OCI-LY7 (cell line): ENCODE results near the gene TRRAP. TPM values are rescaled to one million over a fixed set of nuclear protein-coding genes. Genes with fewer than 3 reads are reported as not detected.

Source experiments
- BruUV-seq: library from RNA; stranded (reverse); fragments of 400-500 nt; replicated peaks from 2 replicates; lab custom pipeline; 2021; lab: Mats Ljungman, UMichigan
- CTCF ChIA-PET: fragments of 300-600 bp; sonication (Branson Sonifier 250); formaldehyde crosslinking; loops from one replicate; lab custom pipeline; 2022; ENCODE audit warnings: antibody characterized with exemption; ENCODE audit not compliant: unreplicated experiment; lab: Charles Lee
- POLR2A ChIA-PET: fragments of 300-600 bp; sonication (Branson Sonifier 250); formaldehyde crosslinking; loops from one replicate; lab custom pipeline; 2022; ENCODE audit warnings: antibody characterized with exemption; lab: Charles Lee
- DNase-seq: peaks from one replicate; pipeline ENCODE4 v3.0.0-alpha.2; 2015; ENCODE audit warnings: low spot score
- H2AFZ ChIP-seq: fragments of 200-600 bp; sonication (generic), shearing (Covaris generic); 2 replicates; pipeline ENCODE4 v1.6.1; 2014; ENCODE audit warnings: mild to moderate bottlenecking, antibody characterized with exemption, low read length, moderate library complexity
- H3K27ac ChIP-seq: fragments of 200-600 bp; sonication (generic); 2 replicates; pipeline ENCODE4 v1.5.1; 2014; ENCODE audit warnings: mixed run types, low read depth, mild to moderate bottlenecking, moderate library complexity, low read length, inconsistent platforms; ENCODE audit not compliant: poor library complexity, severe bottlenecking
- H3K36me3 ChIP-seq: fragments of 200-600 bp; sonication (generic); 2 replicates; pipeline ENCODE4 v1.6.1; 2014; ENCODE audit warnings: mild to moderate bottlenecking, antibody characterized with exemption, low read length, moderate library complexity, mixed read lengths; ENCODE audit not compliant: insufficient read depth
- H3K4me1 ChIP-seq: fragments of 200-600 bp; sonication (generic); 2 replicates; pipeline ENCODE4 v1.5.1; 2014; ENCODE audit warnings: mild to moderate bottlenecking, low read length; ENCODE audit not compliant: insufficient read depth, poor library complexity, severe bottlenecking
- H3K4me2 ChIP-seq: fragments of 200-600 bp; sonication (generic); 2 replicates; pipeline ENCODE4 v1.6.1; 2014; ENCODE audit warnings: mild to moderate bottlenecking, low read length
- H3K4me3 ChIP-seq: fragments of 200-600 bp; sonication (generic); 2 replicates; pipeline ENCODE4 v1.5.1; 2014; ENCODE audit warnings: mild to moderate bottlenecking, low read depth, low read length; ENCODE audit not compliant: poor library complexity, severe bottlenecking
- H3K79me2 ChIP-seq: fragments of 200-600 bp; sonication (generic); 2 replicates; pipeline ENCODE4 v1.6.1; 2016; ENCODE audit warnings: low read depth, mild to moderate bottlenecking, low read length, moderate library complexity, mixed read lengths; ENCODE audit not compliant: insufficient read depth
- H3K9me2 ChIP-seq: fragments of 200-600 bp; sonication (generic); 2 replicates; pipeline ENCODE4 v1.6.1; 2016; ENCODE audit warnings: mild to moderate bottlenecking, low read length, mixed read lengths; ENCODE audit not compliant: insufficient read depth
- H3K9me3 ChIP-seq: fragments of 200-600 bp; sonication (generic); 2 replicates; pipeline ENCODE4 v1.6.1; 2014; ENCODE audit warnings: mild to moderate bottlenecking, mixed run types, low read length, mixed read lengths
- H4K20me1 ChIP-seq: fragments of 200-600 bp; sonication (generic); 2 replicates; pipeline ENCODE4 v1.6.1; 2014; ENCODE audit warnings: mild to moderate bottlenecking, antibody characterized with exemption, low read length, moderate library complexity, mixed read lengths; ENCODE audit not compliant: insufficient read depth
- EZH2phosphoT487 ChIP-seq: fragments of 200-600 bp; sonication (generic); IDR thresholded peaks from 2 replicates; pipeline ENCODE4 v1.6.1; 2018; ENCODE audit warnings: low read depth, borderline replicate concordance, mild to moderate bottlenecking, mixed run types, antibody characterized with exemption, low read length, moderate library complexity, mixed read lengths
- intact Hi-C: fragments of 100-400 bp; cut with micrococcal nuclease; formaldehyde crosslinking; loops from one replicate; pipeline ENCODE4 v1.10.0; 2022; ENCODE audit not compliant: unreplicated experiment
- total RNA-seq, 2 experiments: library from RNA; depleted of rRNA in 1 of 2; stranded (reverse); fragments of >200 nt in 1 of 2; shearing (Covaris generic) in 1 of 2; gene quantifications; 2 replicates each; pipeline ENCODE4 v1.2.3, GENCODE V29; 2014 to 2022
- TF ChIP-seq, protein P1 (sequence below): fragments of 200-600 bp; sonication (generic); conservative IDR thresholded peaks from 2 replicates; pipeline ENCODE4 v1.5.1; 2014; ENCODE audit warnings: mild to moderate bottlenecking, antibody characterized with exemption, low read length, moderate library complexity, mixed read lengths

Gene TRRAP
- total RNA-seq, 2 experiments from 2014 or later = 50.4 to 86.1 TPM

GRCh38 chr7:98958968-98959367, 80.6 kb downstream of the TRRAP start:
- intact Hi-C loops = no loop called here
- no peak overlapping the region for H3K4me2 ChIP-seq
- no peak for TF ChIP-seq EZH2phosphoT487
- TF ChIP-seq, protein P1, sequence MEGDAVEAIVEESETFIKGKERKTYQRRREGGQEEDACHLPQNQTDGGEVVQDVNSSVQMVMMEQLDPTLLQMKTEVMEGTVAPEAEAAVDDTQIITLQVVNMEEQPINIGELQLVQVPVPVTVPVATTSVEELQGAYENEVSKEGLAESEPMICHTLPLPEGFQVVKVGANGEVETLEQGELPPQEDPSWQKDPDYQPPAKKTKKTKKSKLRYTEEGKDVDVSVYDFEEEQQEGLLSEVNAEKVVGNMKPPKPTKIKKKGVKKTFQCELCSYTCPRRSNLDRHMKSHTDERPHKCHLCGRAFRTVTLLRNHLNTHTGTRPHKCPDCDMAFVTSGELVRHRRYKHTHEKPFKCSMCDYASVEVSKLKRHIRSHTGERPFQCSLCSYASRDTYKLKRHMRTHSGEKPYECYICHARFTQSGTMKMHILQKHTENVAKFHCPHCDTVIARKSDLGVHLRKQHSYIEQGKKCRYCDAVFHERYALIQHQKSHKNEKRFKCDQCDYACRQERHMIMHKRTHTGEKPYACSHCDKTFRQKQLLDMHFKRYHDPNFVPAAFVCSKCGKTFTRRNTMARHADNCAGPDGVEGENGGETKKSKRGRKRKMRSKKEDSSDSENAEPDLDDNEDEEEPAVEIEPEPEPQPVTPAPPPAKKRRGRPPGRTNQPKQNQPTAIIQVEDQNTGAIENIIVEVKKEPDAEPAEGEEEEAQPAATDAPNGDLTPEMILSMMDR = no peak
- no peaks in the 10 kb centered on the region for H3K9me3 ChIP-seq
- H3K79me2 ChIP-seq = no peaks in the 10 kb centered on the region
- no peaks in the 10 kb centered on the region for H4K20me1 ChIP-seq
- H3K4me3 ChIP-seq = no peak overlapping the region
- no peak overlapping the region for H2AFZ ChIP-seq
- ChIA-PET POLR2A (interaction anchor here (0.7 kb wide), 1 partner anchor 967 kb away, joined by 6 read pairs; no protein-coding TSS in a partner anchor), CTCF (interaction anchor here (0.6 kb wide), 1 partner anchor 55 kb away, joined by 3 read pairs; no protein-coding TSS in a partner anchor)
- peaks cover 97% of the 10 kb centered on the region for H3K36me3 ChIP-seq
- no TSS peak for BruUV-seq
- no peaks in the 10 kb centered on the region for H3K4me1 ChIP-seq
- no peak overlapping the region for H3K27ac ChIP-seq
- no peak for DNase-seq
- no peaks in the 10 kb centered on the region for H3K9me2 ChIP-seq

GRCh38 chr7:98963305-98963704, 85.0 kb downstream of the TRRAP start:
- Histone ChIP-seq H3K9me2 (no peaks in the 10 kb centered on the region), H2AFZ (no peak overlapping the region), H3K4me3 (no peak overlapping the region), H3K4me1 (no peaks in the 10 kb centered on the region), H3K4me2 (no peak overlapping the region), H3K36me3 (peaks cover 96% of the 10 kb centered on the region), H4K20me1 (no peaks in the 10 kb centered on the region), H3K27ac (no peak overlapping the region), H3K79me2 (no peaks in the 10 kb centered on the region), H3K9me3 (no peaks in the 10 kb centered on the region)
- no peak for TF ChIP-seq EZH2phosphoT487
- TF ChIP-seq, protein P1 = no peak
- intact Hi-C loops = no loop called here
- CTCF ChIA-PET = no interaction called here
- BruUV-seq = no TSS peak
- POLR2A ChIA-PET = no interaction called here
- DNase-seq = no peak

DNA sequence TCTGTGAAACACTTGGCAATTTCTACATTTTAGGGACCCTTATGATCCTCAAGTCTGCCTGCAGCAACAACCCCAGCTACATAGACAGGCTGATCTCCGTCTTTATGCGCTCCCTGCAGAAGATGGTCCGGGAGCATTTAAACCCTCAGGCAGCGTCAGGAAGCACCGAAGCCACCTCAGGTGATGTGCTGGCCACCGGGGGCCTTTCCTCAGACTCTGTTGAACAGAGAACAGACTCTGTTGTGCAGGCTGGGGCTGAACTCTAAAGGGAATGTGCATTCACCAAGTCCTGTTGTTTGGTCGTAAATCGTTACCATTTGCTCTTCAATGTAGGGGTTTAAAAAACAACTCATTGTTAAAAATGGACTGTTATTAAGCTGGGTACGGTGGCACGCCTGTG, 86.3 kb downstream of the TRRAP start:
- Histone ChIP-seq H2AFZ (no peak overlapping the region), H3K27ac (no peak overlapping the region), H3K4me3 (no peak overlapping the region), H3K9me3 (no peaks in the 10 kb centered on the region), H3K4me2 (no peak overlapping the region), H3K79me2 (no peaks in the 10 kb centered on the region), H4K20me1 (no peaks in the 10 kb centered on the region), H3K9me2 (no peaks in the 10 kb centered on the region), H3K4me1 (no peaks in the 10 kb centered on the region), H3K36me3 (peaks cover 94% of the 10 kb centered on the region)
- CTCF ChIA-PET = no interaction called here
- TF ChIP-seq, protein P1 = no peak
- TF ChIP-seq EZH2phosphoT487 = no peak
- no TSS peak for BruUV-seq
- intact Hi-C loops = no loop called here
- no peak for DNase-seq
- POLR2A ChIA-PET = no interaction called here
